GM18517 (cell line): ENCODE measurements around the gene FBXL17.
A peak's percentile ranks its signal among the peaks of the same experiment; 100 is the strongest.

Experiments
- ATAC-seq: cut with Tn5 transposase; IDR thresholded peaks from one replicate; pipeline ENCODE4 v1.9.1; 2021; ENCODE audit warnings: mild to moderate bottlenecking, moderate library complexity; ENCODE audit not compliant: unreplicated experiment

The FBXL17 gene

GRCh38 chr5:108024986-108025385 lies 356.9 kb downstream of the FBXL17 start:
- ATAC-seq, result no peak

DNA sequence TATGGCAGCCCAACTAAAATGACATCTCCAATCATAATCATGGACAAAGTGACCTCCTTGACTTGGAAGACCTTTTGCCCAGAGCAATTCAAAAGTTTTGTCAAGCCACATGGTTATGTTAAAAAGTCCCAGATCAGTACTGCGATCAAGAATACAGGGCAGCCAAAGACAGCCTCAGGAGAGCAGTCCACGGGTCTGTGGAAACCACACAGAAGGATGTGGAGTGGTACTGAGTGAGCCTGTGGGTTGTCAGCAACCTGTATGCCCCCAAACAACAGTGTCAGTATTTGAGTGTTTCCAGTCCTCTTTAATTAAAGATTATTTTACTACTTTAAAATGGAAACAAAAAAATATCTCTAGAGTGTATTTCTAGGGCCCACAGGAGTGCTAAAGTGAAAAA lies 365.8 kb downstream of the FBXL17 start:
- no peak for ATAC-seq

GRCh38 chr5:108006791-108007190 lies 375.1 kb downstream of the FBXL17 start:
- ATAC-seq, result no peak

GRCh38 chr5:108003178-108003577 lies 378.7 kb downstream of the FBXL17 start:
- ATAC-seq, result peak; percentile 92

GRCh38 chr5:108001222-108001621 lies 380.7 kb downstream of the FBXL17 start:
- no peak for ATAC-seq

DNA sequence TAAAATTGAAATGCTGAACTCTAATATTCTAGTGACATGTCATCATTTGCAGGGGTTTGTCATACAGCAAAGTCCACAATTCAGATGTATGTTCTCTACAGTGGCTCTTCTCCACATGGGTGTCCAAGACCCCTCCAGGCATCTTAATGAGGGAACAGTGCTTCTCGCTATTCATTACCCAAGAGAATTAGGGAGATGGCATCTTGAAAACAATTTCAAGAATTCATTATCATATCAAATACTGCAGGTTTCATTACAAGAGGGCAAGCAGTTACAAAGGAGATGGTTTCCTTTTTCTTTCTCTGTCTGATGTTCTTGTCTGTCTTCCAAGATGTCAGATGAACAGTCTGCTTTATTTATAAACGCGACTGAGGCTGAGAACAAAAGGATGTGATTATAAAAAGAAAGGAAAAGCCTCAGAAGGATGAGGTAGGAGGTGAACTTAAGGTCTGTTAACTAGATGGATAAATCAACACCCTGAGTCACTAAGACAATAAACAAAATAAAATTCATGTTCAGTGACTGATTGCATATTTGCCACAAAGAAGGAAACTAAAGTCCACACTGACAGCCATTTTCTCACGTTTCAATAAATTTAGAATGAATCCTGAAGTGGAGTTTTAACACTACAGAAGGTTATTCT lies 384.4 kb downstream of the FBXL17 start:
- ATAC-seq, result no peak

GRCh38 chr5:107993341-107993740 lies 388.6 kb downstream of the FBXL17 start:
- no peak for ATAC-seq

GRCh38 chr5:107990881-107991810 lies 390.8 kb downstream of the FBXL17 start:
- peak; percentile 89 for ATAC-seq

GRCh38 chr5:107985144-107985543 lies 396.8 kb downstream of the FBXL17 start:
- no peak for ATAC-seq

- ATAC-seq, result no peak
These were observed 399.0 kb downstream of the FBXL17 start for GRCh38 chr5:107982703-107983425.

DNA sequence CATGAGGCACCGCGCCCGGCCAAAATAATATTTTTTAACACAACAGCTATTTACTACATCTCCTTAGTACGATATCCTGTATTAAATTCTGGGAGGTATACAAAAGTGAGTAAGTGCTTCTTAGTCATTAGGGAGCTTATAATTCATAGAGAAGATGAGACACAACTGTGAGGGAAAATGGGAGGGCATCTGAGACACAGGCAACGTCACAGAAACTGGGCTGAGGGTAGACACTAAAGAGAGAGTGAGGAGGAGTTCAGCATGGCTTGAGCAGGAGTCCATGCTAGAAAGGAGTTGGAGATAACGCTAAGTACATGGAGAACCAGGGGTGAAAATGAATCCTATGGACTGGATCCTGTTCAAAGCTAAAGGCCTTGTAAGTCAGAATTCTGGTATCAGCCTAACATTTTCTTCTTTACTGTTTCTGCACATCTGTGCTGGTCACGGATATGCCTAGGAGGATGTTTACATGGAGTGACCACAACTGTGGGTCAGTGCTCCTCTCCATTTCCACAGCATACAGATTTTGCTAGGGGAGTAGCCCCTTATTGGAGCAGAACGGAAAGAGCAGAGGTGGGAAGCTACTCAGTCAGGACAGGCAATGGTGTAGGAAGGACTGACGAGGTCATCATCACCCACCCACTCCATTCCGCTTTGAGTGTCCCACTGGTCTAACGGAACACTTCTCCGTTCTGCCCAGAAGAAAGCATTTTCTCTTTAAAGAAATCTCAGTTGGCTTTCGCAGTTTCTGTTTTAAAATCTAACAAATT lies 400.8 kb downstream of the FBXL17 start:
- ATAC-seq, result no peak

DNA sequence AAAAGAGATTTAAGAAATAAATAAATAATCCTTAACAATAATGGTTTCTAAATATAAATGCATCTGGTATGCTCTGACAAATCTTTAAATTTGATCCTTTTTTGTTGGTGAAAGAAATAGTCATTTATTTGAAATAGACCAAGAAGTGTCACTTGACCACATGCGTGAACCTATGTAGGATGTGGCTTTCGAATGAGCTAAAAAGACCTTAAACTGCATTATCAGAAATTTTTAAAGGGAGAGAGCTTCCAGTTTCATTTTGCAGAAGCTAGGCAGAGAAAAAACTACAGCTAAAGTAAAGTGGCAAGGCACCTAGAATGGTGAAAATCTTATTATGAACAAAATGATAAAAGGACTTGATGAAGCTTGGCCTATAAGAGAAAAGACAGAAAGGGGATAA lies 402.0 kb downstream of the FBXL17 start:
- ATAC-seq, result no peak

GRCh38 chr5:107979291-107979690 lies 402.6 kb downstream of the FBXL17 start:
- ATAC-seq, result no peak

- ATAC-seq, result no peak
These were observed 404.3 kb downstream of the FBXL17 start for GRCh38 chr5:107977550-107978071.

DNA sequence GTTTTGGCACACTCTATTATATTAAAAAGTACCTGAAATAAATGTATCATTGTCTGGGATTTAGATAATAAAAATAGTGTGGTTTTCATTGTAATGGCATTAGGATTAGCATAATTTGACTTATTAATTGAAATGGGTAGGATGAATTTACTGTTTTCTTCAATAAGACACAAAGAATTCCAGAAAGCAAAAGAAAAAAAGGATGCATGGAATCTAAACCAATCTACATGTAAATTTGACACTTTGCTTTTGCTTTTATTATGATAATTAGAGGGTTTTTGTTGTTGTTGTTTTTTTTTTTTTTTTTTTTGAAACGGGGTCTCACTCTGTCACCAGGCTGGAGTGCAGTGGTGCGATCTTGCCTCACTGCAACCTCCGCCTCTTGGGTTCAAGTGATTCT lies 406.3 kb downstream of the FBXL17 start:
- ATAC-seq, result no peak

DNA sequence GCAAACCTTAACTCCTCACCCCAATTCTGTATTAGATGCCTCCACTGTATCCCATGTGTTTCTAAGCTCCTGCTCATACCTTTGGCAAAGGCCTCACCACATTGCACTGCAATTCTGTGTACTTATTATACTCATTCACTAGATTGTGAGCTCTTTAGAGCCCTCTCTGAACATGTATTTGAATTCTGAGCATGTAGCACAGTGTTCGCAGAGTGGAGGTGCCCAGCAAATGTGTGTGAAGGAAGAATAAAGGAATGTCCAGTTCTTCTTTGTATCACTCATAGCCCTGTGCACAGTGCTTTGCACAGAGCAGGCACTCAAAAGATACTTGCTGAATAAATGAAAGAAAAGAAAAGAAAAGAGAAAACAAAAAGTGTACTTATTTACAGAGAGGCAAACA lies 410.1 kb downstream of the FBXL17 start:
- ATAC-seq, result no peak

DNA sequence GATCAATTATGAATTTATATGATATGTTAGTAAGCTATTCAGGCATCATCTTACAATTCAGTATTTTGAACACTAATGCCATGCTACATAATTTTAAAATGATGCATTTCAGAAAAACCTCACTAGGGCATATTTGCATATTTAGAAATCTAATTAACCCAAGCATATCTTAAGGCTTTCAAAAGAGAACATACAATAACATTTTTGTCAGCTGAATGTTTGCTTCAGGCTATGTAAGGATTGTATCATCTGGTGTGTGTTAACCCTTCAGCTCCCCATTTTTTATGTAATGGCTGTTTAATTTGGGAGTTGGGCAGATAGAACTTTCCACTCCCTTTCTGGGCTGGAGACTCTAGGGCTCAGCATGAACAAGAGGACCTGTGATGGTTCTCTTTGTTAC lies 412.1 kb downstream of the FBXL17 start:
- ATAC-seq, result no peak

DNA sequence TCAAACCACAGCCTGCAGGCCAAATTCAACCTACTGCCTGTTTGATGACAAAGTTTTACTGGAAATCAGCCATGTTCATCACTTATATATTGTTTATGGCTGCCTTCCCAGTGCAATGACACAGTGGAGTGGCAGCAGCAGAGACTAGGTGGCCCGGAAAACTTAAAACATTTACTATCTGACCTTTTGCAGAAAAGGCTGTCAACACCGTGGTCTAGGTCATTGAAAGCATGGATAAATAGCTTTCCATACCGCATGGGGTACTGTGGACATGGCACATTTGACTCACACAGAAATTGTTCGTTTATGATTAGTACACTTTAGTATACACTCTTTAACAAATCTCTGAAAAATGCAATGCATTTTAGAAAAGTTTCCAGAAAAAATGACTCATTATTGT lies 412.9 kb downstream of the FBXL17 start:
- no peak for ATAC-seq

DNA sequence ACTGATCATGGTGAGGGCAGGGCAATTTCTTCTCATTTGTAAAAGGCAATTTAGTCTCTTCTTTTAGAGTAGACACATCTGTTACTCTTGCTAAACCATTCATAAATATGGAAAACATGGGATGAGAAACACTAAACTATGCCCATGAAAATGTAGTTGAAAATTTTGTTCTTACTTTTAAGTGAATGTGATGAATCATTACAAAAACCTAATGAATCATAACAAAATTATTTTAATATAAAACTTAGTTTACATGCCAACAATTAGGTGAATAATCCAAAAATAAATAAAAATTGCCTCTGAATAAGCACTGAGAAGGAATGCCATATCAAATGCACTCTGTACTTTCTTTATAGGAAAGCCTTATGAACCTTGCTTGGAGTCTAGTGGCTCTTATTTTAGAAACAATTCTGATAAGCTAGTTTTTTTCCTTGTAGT lies 413.5 kb downstream of the FBXL17 start:
- ATAC-seq, result no peak

GRCh38 chr5:107966201-107966600 lies 415.7 kb downstream of the FBXL17 start:
- ATAC-seq, result no peak

GRCh38 chr5:107964722-107965121 lies 417.2 kb downstream of the FBXL17 start:
- ATAC-seq, result no peak
